Measurements from ENCODE around the gene BCL2L12. TPM values are rescaled to one million over a fixed set of nuclear protein-coding genes. Genes with fewer than 3 reads are reported as not detected.

Gene BCL2L12
- total and polyA plus RNA-seq, 2 donors (not counting 3 experiments of a cell fraction or from before 2014, with no cell fraction given), result 49.8 to 58.5 TPM

DNA sequence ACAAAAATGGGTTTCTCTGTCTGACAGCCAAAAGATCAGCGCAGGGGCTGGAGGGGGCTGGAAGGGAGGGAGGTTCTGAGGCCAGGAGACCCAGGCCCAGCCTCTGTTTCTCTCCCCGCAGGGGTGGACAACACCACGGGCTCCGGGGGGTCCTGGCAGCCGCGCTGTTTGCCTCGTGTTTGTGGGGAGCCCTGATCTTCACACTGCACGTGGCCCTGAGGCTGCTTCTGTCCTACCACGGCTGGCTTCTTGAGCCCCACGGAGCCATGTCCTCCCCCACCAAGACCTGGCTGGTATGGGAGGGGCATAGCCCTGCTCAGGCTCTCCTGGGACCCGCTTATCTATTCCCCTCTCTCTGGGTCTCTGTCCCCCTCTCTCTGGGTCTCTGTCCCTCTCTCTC is 34.8 kb downstream of the BCL2L12 start:
- TF ChIP-seq MYC (IDR thresholded peaks at IDR 0.05; ENCODE audit: low read depth, low read length) (no peak), POLR2AphosphoS5 (IDR thresholded peaks at IDR 0.05; ENCODE audit: insufficient read depth, low read depth, low read length) (no peak)
- intact Hi-C loops (cut with micrococcal nuclease), result no loop called here
- no peaks in the 10 kb centered on the region for H3K27me3 ChIP-seq (ENCODE audit: control insufficient read depth in 2 of 2, insufficient read depth in 2 of 2, low read length in 2 of 2)
- ChIA-PET POLR2A (no interaction called here), CTCF (no interaction called here)
- no peak overlapping the region for H3K4me2 ChIP-seq (ENCODE audit: insufficient read depth, low read length)
- H3K9me1 ChIP-seq (replicated peaks; ENCODE audit: control insufficient read depth, extremely low read depth, insufficient read depth, low read length), result no peaks in the 10 kb centered on the region
- DNase-seq (ENCODE audit: low read depth, low spot score), result no peak
- no peaks in the 10 kb centered on the region for H3K4me1 ChIP-seq (ENCODE audit: control insufficient read depth, extremely low read depth, insufficient read depth, low read length)
- dilution Hi-C loops (cut with MboI; ENCODE audit: extremely low pct_ligation_motif_present, low sequenced_read_pairs), result no loop called here
- no peak overlapping the region for H3K4me3 ChIP-seq (replicated peaks in 1 of 3; ENCODE audit: insufficient read depth in 1 of 3, low read depth in 1 of 3, low read length in 3 of 3)
- FAIRE-seq, result no peak
- BruUV-seq (replicated peaks), result no TSS peak
- no peaks in the 10 kb centered on the region for H4K20me1 ChIP-seq (replicated peaks; ENCODE audit: control insufficient read depth, extremely low read depth, insufficient read depth, low read length)
- peaks cover 0 to 9% of the 10 kb centered on the region in 2 experiments for H3K36me3 ChIP-seq (ENCODE audit: control insufficient read depth in 2 of 2, extremely low read depth in 1 of 2, insufficient read depth in 2 of 2, low read length in 2 of 2)
- no peaks in the 10 kb centered on the region for H3K9me3 ChIP-seq (replicated peaks; ENCODE audit: control insufficient read depth, insufficient read depth, low read length)
- no peak overlapping the region for H3K9ac ChIP-seq (replicated peaks; ENCODE audit: extremely low read depth, insufficient read depth, low read length)
- no peak overlapping the region for H3K27ac ChIP-seq (ENCODE audit: insufficient read depth, low read depth, low read length)
- no peaks in the 10 kb centered on the region for H3K79me2 ChIP-seq (ENCODE audit: control insufficient read depth, insufficient read depth, low read length)
- H2AFZ ChIP-seq (ENCODE audit: low read depth, low read length), result no peak overlapping the region

DNA sequence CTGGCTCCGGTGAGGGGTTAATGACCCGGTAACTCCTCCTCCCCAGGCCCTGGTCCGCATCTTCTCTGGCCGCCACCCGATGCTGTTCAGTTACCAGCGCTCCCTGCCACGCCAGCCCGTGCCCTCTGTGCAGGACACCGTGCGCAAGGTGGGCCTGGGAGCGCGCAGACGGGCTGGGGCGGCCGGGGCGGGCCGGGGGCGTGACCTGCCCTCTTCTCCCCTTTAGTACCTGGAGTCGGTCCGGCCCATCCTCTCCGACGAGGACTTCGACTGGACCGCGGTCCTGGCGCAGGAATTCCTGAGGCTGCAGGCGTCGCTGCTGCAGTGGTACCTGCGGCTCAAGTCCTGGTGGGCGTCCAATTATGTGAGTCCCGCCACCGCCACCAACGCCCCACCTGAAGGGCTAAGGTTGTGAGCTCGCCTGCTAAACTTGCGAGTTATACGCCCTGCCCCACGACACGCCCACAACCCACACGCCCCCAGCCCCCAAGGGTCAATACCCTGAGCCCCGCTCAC is 35.6 kb downstream of the BCL2L12 start:
- CTCF ChIA-PET, result interaction anchor here (1.7 kb wide), 1 partner anchor 17 kb away, joined by 8 read pairs; no protein-coding TSS in a partner anchor
- H3K79me2 ChIP-seq (ENCODE audit: control insufficient read depth, insufficient read depth, low read length), result no peaks in the 10 kb centered on the region
- H3K9me3 ChIP-seq (replicated peaks; ENCODE audit: control insufficient read depth, insufficient read depth, low read length), result no peaks in the 10 kb centered on the region
- intact Hi-C loops (cut with micrococcal nuclease), result no loop called here
- FAIRE-seq (no peak), DNase-seq (ENCODE audit: low read depth, low spot score) (no peak)
- H3K36me3 ChIP-seq (ENCODE audit: control insufficient read depth in 2 of 2, extremely low read depth in 1 of 2, insufficient read depth in 2 of 2, low read length in 2 of 2), result peaks cover 0 to 10% of the 10 kb centered on the region in 2 experiments
- dilution Hi-C loops (cut with MboI; ENCODE audit: extremely low pct_ligation_motif_present, low sequenced_read_pairs), result no loop called here
- no peak overlapping the region for H3K4me2 ChIP-seq (ENCODE audit: insufficient read depth, low read length)
- no peak overlapping the region for H2AFZ ChIP-seq (ENCODE audit: low read depth, low read length)
- H3K4me3 ChIP-seq (replicated peaks in 1 of 3; ENCODE audit: insufficient read depth in 1 of 3, low read depth in 1 of 3, low read length in 3 of 3), result no peak overlapping the region
- POLR2A ChIA-PET, result no interaction called here
- no peak overlapping the region for H3K9ac ChIP-seq (replicated peaks; ENCODE audit: extremely low read depth, insufficient read depth, low read length)
- H3K27ac ChIP-seq (ENCODE audit: insufficient read depth, low read depth, low read length), result no peak overlapping the region
- no peaks in the 10 kb centered on the region for H3K27me3 ChIP-seq (ENCODE audit: control insufficient read depth in 2 of 2, insufficient read depth in 2 of 2, low read length in 2 of 2)
- H3K9me1 ChIP-seq (replicated peaks; ENCODE audit: control insufficient read depth, extremely low read depth, insufficient read depth, low read length), result no peaks in the 10 kb centered on the region
- no TSS peak for BruUV-seq (replicated peaks)
- H3K4me1 ChIP-seq (ENCODE audit: control insufficient read depth, extremely low read depth, insufficient read depth, low read length), result no peaks in the 10 kb centered on the region
- TF ChIP-seq, protein P1, sequence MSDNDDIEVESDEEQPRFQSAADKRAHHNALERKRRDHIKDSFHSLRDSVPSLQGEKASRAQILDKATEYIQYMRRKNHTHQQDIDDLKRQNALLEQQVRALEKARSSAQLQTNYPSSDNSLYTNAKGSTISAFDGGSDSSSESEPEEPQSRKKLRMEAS (IDR thresholded peaks at IDR 0.05; ENCODE audit: insufficient read depth, insufficient read length), result no peak
- TF ChIP-seq GATA2 (IDR thresholded peaks at IDR 0.05; ENCODE audit: insufficient read depth, insufficient read length, low read depth, low read length) (no peak), POLR2A (IDR thresholded peaks at IDR 0.05; ENCODE audit: low read depth, low read length) (no peak), EZH2 (IDR thresholded peaks at IDR 0.05; ENCODE audit: borderline replicate concordance, low read depth, low read length, severe bottlenecking) (no peak)
- TF ChIP-seq, protein P2, sequence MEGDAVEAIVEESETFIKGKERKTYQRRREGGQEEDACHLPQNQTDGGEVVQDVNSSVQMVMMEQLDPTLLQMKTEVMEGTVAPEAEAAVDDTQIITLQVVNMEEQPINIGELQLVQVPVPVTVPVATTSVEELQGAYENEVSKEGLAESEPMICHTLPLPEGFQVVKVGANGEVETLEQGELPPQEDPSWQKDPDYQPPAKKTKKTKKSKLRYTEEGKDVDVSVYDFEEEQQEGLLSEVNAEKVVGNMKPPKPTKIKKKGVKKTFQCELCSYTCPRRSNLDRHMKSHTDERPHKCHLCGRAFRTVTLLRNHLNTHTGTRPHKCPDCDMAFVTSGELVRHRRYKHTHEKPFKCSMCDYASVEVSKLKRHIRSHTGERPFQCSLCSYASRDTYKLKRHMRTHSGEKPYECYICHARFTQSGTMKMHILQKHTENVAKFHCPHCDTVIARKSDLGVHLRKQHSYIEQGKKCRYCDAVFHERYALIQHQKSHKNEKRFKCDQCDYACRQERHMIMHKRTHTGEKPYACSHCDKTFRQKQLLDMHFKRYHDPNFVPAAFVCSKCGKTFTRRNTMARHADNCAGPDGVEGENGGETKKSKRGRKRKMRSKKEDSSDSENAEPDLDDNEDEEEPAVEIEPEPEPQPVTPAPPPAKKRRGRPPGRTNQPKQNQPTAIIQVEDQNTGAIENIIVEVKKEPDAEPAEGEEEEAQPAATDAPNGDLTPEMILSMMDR (IDR thresholded peaks at IDR 0.05; ENCODE audit: extremely low read depth in 1 of 2, insufficient read depth in 1 of 2, low read depth in 1 of 2, low read length in 2 of 2), result no peak
- H4K20me1 ChIP-seq (replicated peaks; ENCODE audit: control insufficient read depth, extremely low read depth, insufficient read depth, low read length), result no peaks in the 10 kb centered on the region

All from endothelial cell of umbilical vein (primary cell).